DND-41 (cell line): ENCODE data around the gene USP54.

ENCODE experiments used
- ATAC-seq: fragments of 200-7000 bp; cut with Tn5 transposase; 3 replicates; pipeline ENCODE4 v1.9.1; 2021; ENCODE audit warnings: low read depth; ENCODE audit not compliant: insufficient read depth
- DNase-seq: peaks from one replicate; pipeline ENCODE4 v3.0.0-alpha.2; 2020
- H2AFZ ChIP-seq: 2 replicates; pipeline ENCODE4 v1.6.0; 2012; ENCODE audit warnings: low read depth, low read length
- H3K27ac ChIP-seq: 2 replicates; pipeline ENCODE4 v1.5.1; 2012; ENCODE audit warnings: low read length, inconsistent platforms
- H3K27me3 ChIP-seq: fragments of 200-600 bp; sonication (generic); 2 replicates; pipeline ENCODE4 v1.6.0; 2012; ENCODE audit warnings: low read length, mild to moderate bottlenecking, inconsistent platforms; ENCODE audit not compliant: insufficient read depth, poor library complexity
- H3K36me3 ChIP-seq: 2 replicates; pipeline ENCODE4 v1.5.1; 2012; ENCODE audit warnings: low read length, inconsistent platforms; ENCODE audit not compliant: insufficient read depth
- H3K4me1 ChIP-seq: 2 replicates; pipeline ENCODE4 v1.5.1; 2012; ENCODE audit warnings: mild to moderate bottlenecking, low read length; ENCODE audit not compliant: insufficient read depth
- H3K4me2 ChIP-seq: 2 replicates; pipeline ENCODE4 v1.6.0; 2012; ENCODE audit warnings: mild to moderate bottlenecking, moderate library complexity, low read length, inconsistent platforms; ENCODE audit not compliant: insufficient read depth
- H3K4me3 ChIP-seq, 2 experiments: fragments of 200-600 bp in 1 of 2; shearing (Covaris generic) in 1 of 2; 2 replicates each; pipeline ENCODE4 v1.5.1; 2012 to 2016; ENCODE audit warnings: inconsistent platforms in 2 of 2, low read length in 2 of 2, mild to moderate bottlenecking in 2 of 2, low read depth in 1 of 2, moderate library complexity in 1 of 2
- H3K79me2 ChIP-seq: 2 replicates; pipeline ENCODE4 v1.6.0; 2012; ENCODE audit warnings: low read length, inconsistent platforms; ENCODE audit not compliant: insufficient read depth
- H3K9ac ChIP-seq: 2 replicates; pipeline ENCODE4 v1.6.0; 2012; ENCODE audit warnings: low read depth, mild to moderate bottlenecking, inconsistent platforms, low read length, moderate library complexity
- H3K9me3 ChIP-seq: 2 replicates; pipeline ENCODE4 v1.5.1; 2012; ENCODE audit warnings: low read length, moderate library complexity, mild to moderate bottlenecking, inconsistent platforms; ENCODE audit not compliant: insufficient read depth, severe bottlenecking
- H4K20me1 ChIP-seq: 2 replicates; pipeline ENCODE4 v1.6.0; 2012; ENCODE audit warnings: low read length; ENCODE audit not compliant: insufficient read depth
- CTCF ChIP-seq: IDR thresholded peaks from 2 replicates; pipeline ENCODE4 v1.5.1; 2012; ENCODE audit warnings: borderline replicate concordance, low read length, moderate library complexity, mild to moderate bottlenecking; ENCODE audit not compliant: poor library complexity, severe bottlenecking; ENCODE audit errors: extremely low read depth
- EZH2 ChIP-seq: IDR thresholded peaks from 3 replicates; pipeline ENCODE4 v1.6.1; 2012; ENCODE audit warnings: borderline replicate concordance, low read depth, mild to moderate bottlenecking, moderate library complexity, low read length, inconsistent platforms; ENCODE audit not compliant: severe bottlenecking

Gene USP54

GRCh38 chr10:73478636-73479035, 112.5 kb downstream of the USP54 start:
- DNase-seq (no peak), ATAC-seq (no peak)
- Histone ChIP-seq H3K4me3 (no peak overlapping the region), H4K20me1 (no peaks in the 10 kb centered on the region; the same call in 1 of the 2 replicates), H3K27me3 (no peaks in the 10 kb centered on the region), H2AFZ (no peak overlapping the region), H3K79me2 (peaks cover 34% of the 10 kb centered on the region), H3K9ac (no peak overlapping the region), H3K27ac (no peak overlapping the region), H3K4me1 (no peaks in the 10 kb centered on the region), H3K9me3 (no peaks in the 10 kb centered on the region), H3K4me2 (no peak overlapping the region), H3K36me3 (peaks cover 59% of the 10 kb centered on the region)
- TF ChIP-seq EZH2 (no peak), CTCF (no peak)

- no peaks in the 10 kb centered on the region for H3K9me3 ChIP-seq
- no peaks in the 10 kb centered on the region for H4K20me1 ChIP-seq
- peaks cover 80% of the 10 kb centered on the region for H3K36me3 ChIP-seq
- H3K4me1 ChIP-seq: no peaks in the 10 kb centered on the region
- no peak overlapping the region for H3K9ac ChIP-seq
- ATAC-seq (no peak), DNase-seq (no peak)
- no peak overlapping the region for H3K4me3 ChIP-seq
- H3K79me2 ChIP-seq: no peaks in the 10 kb centered on the region
- no peaks in the 10 kb centered on the region for H3K27me3 ChIP-seq
- no peak overlapping the region for H2AFZ ChIP-seq
- TF ChIP-seq EZH2: no peak
- TF ChIP-seq CTCF: no peak
- H3K4me2 ChIP-seq: no peak overlapping the region
- H3K27ac ChIP-seq: no peak overlapping the region
Observed at GRCh38 chr10:73471226-73471625, 119.9 kb downstream of the USP54 start.

GRCh38 chr10:73469579-73469978, 121.6 kb downstream of the USP54 start:
- Histone ChIP-seq H2AFZ (no peak overlapping the region), H3K4me1 (no peaks in the 10 kb centered on the region), H3K9ac (no peak overlapping the region), H3K4me2 (no peak overlapping the region), H3K27me3 (no peaks in the 10 kb centered on the region), H3K27ac (no peak overlapping the region), H3K4me3 (no peak overlapping the region), H3K9me3 (no peaks in the 10 kb centered on the region), H3K79me2 (no peaks in the 10 kb centered on the region), H3K36me3 (peaks cover 80% of the 10 kb centered on the region), H4K20me1 (no peaks in the 10 kb centered on the region)
- DNase-seq (no peak), ATAC-seq (no peak)
- TF ChIP-seq CTCF (no peak), EZH2 (no peak)

- Histone ChIP-seq H3K27ac (no peak overlapping the region), H3K79me2 (no peaks in the 10 kb centered on the region), H3K27me3 (no peaks in the 10 kb centered on the region), H2AFZ (no peak overlapping the region), H3K4me1 (no peaks in the 10 kb centered on the region), H3K9me3 (no peaks in the 10 kb centered on the region), H3K4me2 (no peak overlapping the region), H3K9ac (no peak overlapping the region), H3K36me3 (peaks cover 79% of the 10 kb centered on the region), H3K4me3 (no peak overlapping the region), H4K20me1 (no peaks in the 10 kb centered on the region)
- ATAC-seq (no peak), DNase-seq (no peak)
- no peak for TF ChIP-seq CTCF
- no peak for TF ChIP-seq EZH2
Observed at GRCh38 chr10:73467206-73467605, 123.9 kb downstream of the USP54 start.
